Breast epithelium (tissue), 4 donors: ENCODE data around the gene NAV2. TPM values are rescaled to one million over a fixed set of nuclear protein-coding genes. Genes with fewer than 3 reads are reported as not detected.

Source experiments
- DNase-seq, 2 donors: peaks; one replicate each; pipeline ENCODE4 v3.0.0-alpha.2; 2019; ENCODE audit warnings: low spot score in 2 of 2
- H3K27ac ChIP-seq, 2 donors: fragments of 200-600 bp; sonication (generic) in 1 of 2; one replicate each; pipeline ENCODE4 v1.5.1; 2016 to 2019; ENCODE audit warnings: mild to moderate bottlenecking in 1 of 2
- H3K27me3 ChIP-seq, 2 donors: fragments of 200-600 bp; sonication (generic) in 1 of 2; one replicate each; pipeline versions ENCODE4 v1.5.1 to v1.6.0; 2017 to 2019; ENCODE audit warnings: control low read depth in 1 of 2, mild to moderate bottlenecking in 1 of 2
- H3K36me3 ChIP-seq: fragments of 200-600 bp; one replicate; pipeline ENCODE4 v1.5.1; 2019
- H3K4me1 ChIP-seq, 2 donors: fragments of 200-600 bp; sonication (generic); one replicate each; pipeline ENCODE4 v1.5.1; 2016 to 2019; ENCODE audit warnings: control low read depth in 1 of 2
- H3K4me3 ChIP-seq, 3 donors: fragments of 200-600 bp; sonication (generic); 1 replicate in 2 of 3; 2 replicates in 1 of 3; pipeline ENCODE4 v1.5.1; 2016 to 2019; ENCODE audit warnings: mild to moderate bottlenecking in 3 of 3, moderate library complexity in 2 of 3
- H3K9me3 ChIP-seq, 2 donors: fragments of 200-600 bp; sonication (generic) in 1 of 2; one replicate each; pipeline ENCODE4 v1.5.1; 2016 to 2019; ENCODE audit warnings: control low read depth in 1 of 2
- POLR2A ChIP-seq: fragments of 450-650 bp; IDR thresholded peaks from one replicate; pipeline ENCODE4 v1.6.1; 2016; ENCODE audit warnings: antibody characterized with exemption, mild to moderate bottlenecking, moderate library complexity
- POLR2AphosphoS5 ChIP-seq, 3 donors: sonication (generic); formaldehyde crosslinking; IDR thresholded peaks; one replicate each; pipeline ENCODE4 v1.6.1; 2017; ENCODE audit warnings: antibody characterized with exemption in 3 of 3
- intact Hi-C: fragments of 100-400 bp; cut with DNase I; formaldehyde crosslinking; loops from one replicate; pipeline ENCODE4 v1.15.1; 2023; ENCODE audit warnings: low total_unique reads
- total RNA-seq, 3 donors: library from RNA; depleted of rRNA; stranded (reverse); fragments of >200 nt; gene quantifications; one replicate each; pipeline ENCODE4 v1.1.0, GENCODE V29; 2016
- TF ChIP-seq, protein P1 (sequence below), 3 donors: fragments of 450-650 bp; IDR thresholded peaks; one replicate each; pipeline ENCODE4 v1.5.1; 2016 to 2017; ENCODE audit warnings: antibody characterized with exemption in 3 of 3, mild to moderate bottlenecking in 3 of 3, moderate library complexity in 3 of 3

The NAV2 gene
- total RNA-seq, 3 donors from 2014 or later = 28.2 to 61.8 (median 31.4) TPM

- intact Hi-C loops = no loop called here
- no peaks in the 10 kb centered on the region for H3K27me3 ChIP-seq
- DNase-seq = no peak
- no peaks in the 10 kb centered on the region for H3K36me3 ChIP-seq
- H3K4me3 ChIP-seq = no peak overlapping the region
- no peaks in the 10 kb centered on the region for H3K9me3 ChIP-seq
- peaks cover 0 to 8% of the 10 kb centered on the region in 2 donors for H3K4me1 ChIP-seq
- TF ChIP-seq POLR2A = no peak
- no peak for TF ChIP-seq POLR2AphosphoS5 (IDR thresholded peaks at IDR 0.05)
- TF ChIP-seq, protein P1, sequence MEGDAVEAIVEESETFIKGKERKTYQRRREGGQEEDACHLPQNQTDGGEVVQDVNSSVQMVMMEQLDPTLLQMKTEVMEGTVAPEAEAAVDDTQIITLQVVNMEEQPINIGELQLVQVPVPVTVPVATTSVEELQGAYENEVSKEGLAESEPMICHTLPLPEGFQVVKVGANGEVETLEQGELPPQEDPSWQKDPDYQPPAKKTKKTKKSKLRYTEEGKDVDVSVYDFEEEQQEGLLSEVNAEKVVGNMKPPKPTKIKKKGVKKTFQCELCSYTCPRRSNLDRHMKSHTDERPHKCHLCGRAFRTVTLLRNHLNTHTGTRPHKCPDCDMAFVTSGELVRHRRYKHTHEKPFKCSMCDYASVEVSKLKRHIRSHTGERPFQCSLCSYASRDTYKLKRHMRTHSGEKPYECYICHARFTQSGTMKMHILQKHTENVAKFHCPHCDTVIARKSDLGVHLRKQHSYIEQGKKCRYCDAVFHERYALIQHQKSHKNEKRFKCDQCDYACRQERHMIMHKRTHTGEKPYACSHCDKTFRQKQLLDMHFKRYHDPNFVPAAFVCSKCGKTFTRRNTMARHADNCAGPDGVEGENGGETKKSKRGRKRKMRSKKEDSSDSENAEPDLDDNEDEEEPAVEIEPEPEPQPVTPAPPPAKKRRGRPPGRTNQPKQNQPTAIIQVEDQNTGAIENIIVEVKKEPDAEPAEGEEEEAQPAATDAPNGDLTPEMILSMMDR (IDR thresholded peaks at IDR 0.05) = no peak
- peak overlapping the region; percentile 43 to 49 for H3K27ac ChIP-seq
Measured at GRCh38 chr11:19869946-19870589, 157.4 kb downstream of the NAV2 start.

DNA sequence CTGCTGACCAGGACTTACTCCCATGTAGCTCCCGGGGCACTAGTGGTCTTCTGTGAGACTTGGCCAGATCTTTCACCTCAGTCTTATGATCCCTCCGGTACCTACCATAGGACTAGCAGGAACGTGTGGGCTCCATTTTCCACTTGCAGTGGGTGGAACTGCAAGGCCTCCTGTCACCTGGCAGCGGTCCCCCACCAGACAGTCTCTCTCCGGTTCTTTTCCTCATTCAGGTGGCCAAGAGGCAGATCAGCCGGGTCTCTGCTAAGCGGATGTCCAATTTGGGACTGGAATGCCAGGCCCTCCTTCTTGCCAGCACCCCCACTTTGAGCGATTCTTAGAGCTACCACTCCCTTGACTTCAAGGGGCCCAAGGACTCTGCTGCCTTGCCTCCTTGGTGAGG, 158.9 kb downstream of the NAV2 start:
- TF ChIP-seq, protein P1 (IDR thresholded peaks at IDR 0.05) = no peak
- TF ChIP-seq POLR2A (no peak), POLR2AphosphoS5 (IDR thresholded peaks at IDR 0.05) (no peak)
- Histone ChIP-seq H3K27ac (peak overlapping the region in 1 of 2 donors; percentile 16), H3K27me3 (no peaks in the 10 kb centered on the region), H3K4me3 (no peak overlapping the region), H3K36me3 (no peaks in the 10 kb centered on the region), H3K9me3 (no peaks in the 10 kb centered on the region), H3K4me1 (peaks cover 0 to 8% of the 10 kb centered on the region in 2 donors)
- no peak for DNase-seq
- intact Hi-C loops = no loop called here

DNA sequence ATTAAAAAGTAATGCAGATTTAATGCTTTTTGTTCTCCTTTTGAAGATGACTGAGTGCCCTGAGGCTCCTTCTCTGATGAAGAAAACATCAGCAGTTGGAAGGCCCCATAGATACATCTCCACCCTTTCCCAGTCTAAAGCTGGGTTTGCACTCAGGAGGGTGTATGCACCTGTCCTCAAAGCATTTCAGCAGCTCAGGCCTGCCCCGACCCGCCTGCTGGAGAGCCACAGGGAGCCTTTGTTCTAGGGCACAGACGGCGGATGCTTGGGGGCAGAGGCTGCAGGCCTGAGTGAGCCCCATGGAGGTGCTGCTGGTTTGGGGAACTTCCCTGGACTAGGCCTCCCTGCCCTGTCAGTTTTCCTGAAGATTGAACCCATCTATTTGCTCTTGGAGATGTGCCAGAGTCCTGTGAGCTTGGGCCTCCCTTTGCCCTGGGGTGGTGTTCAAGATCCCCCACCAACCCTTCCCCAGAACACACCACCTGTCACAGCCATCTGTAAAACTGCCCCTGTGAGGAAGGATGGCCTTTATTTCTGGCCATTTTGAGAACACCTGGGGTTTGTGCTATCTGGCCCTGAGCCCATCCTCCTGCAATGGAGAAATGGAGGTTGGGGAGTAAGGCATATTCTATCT, 160.0 kb downstream of the NAV2 start:
- H3K4me3 ChIP-seq = no peak overlapping the region
- H3K27me3 ChIP-seq = no peaks in the 10 kb centered on the region
- TF ChIP-seq POLR2A = no peak
- TF ChIP-seq, protein P1 (IDR thresholded peaks at IDR 0.05) = no peak
- no peak for TF ChIP-seq POLR2AphosphoS5 (IDR thresholded peaks at IDR 0.05)
- peak overlapping the region in 1 of 2 donors; percentile 16 for H3K27ac ChIP-seq
- H3K36me3 ChIP-seq = no peaks in the 10 kb centered on the region
- H3K4me1 ChIP-seq = peaks cover 0 to 8% of the 10 kb centered on the region in 2 donors
- no peak for DNase-seq
- H3K9me3 ChIP-seq = no peaks in the 10 kb centered on the region
- intact Hi-C loops = no loop called here

DNA sequence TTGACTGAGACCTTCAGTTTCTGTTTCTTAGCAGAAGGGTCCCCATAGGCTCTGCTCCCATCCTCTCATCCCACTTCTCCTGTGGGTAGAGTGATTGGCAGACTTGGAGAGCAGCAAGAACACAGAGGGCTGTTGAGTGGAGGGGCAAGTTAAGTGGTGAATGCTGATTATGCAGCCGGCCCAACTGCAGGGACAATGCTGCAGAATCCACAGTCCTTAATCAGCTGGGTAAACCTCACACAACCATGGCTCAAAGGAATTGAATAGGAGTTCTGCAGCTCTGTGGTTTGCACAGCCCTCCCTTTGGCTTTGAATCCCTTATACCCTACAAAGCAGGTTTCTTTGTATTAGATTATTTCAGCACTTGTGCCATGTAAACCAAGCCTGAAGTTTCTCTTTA, 161.1 kb downstream of the NAV2 start:
- TF ChIP-seq POLR2A (no peak), POLR2AphosphoS5 (IDR thresholded peaks at IDR 0.05) (no peak)
- TF ChIP-seq, protein P1 (IDR thresholded peaks at IDR 0.05) = no peak
- Histone ChIP-seq H3K4me3 (no peak overlapping the region), H3K4me1 (peaks cover 0 to 8% of the 10 kb centered on the region in 2 donors), H3K27ac (no peak overlapping the region), H3K36me3 (no peaks in the 10 kb centered on the region), H3K27me3 (no peaks in the 10 kb centered on the region), H3K9me3 (no peaks in the 10 kb centered on the region)
- intact Hi-C loops = no loop called here
- DNase-seq = no peak

DNA sequence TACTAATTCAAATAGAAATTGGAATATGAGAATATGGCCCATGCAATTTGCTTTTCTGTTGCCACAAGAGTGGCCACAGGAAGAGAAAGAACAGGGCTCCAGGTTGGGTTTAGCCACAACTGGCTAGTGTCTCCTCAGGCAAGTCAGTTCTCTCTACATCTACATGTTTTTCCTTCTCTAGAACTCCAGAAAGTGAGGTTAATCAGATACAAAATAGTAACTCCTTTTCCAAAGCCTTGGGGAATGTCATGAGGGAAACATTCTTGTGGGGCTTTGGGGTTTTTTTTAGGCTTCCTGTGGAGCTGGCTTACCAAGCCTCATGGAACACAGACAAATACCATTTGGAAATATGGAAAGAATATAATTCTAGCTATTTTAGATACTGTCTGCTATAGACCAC, 161.6 kb downstream of the NAV2 start:
- H3K4me1 ChIP-seq = peaks cover 0 to 5% of the 10 kb centered on the region in 2 donors
- DNase-seq = no peak
- H3K27me3 ChIP-seq = no peaks in the 10 kb centered on the region
- intact Hi-C loops = no loop called here
- no peak overlapping the region for H3K27ac ChIP-seq
- H3K9me3 ChIP-seq = no peaks in the 10 kb centered on the region
- no peak overlapping the region for H3K4me3 ChIP-seq
- TF ChIP-seq, protein P1 (IDR thresholded peaks at IDR 0.05) = no peak
- TF ChIP-seq POLR2AphosphoS5 (IDR thresholded peaks at IDR 0.05) (no peak), POLR2A (no peak)
- H3K36me3 ChIP-seq = no peaks in the 10 kb centered on the region
